IPS-15b (cell line): ENCODE data around the gene SPINDOC.

Experiments used
- H3K27me3 ChIP-seq: one replicate; pipeline ENCODE4 v1.6.1; 2013; ENCODE audit warnings: low read length; ENCODE audit not compliant: control insufficient read depth, insufficient read depth
- H3K36me3 ChIP-seq: one replicate; pipeline ENCODE4 v1.6.1; 2013; ENCODE audit warnings: low read length; ENCODE audit not compliant: control insufficient read depth, insufficient read depth
- H3K4me1 ChIP-seq: one replicate; pipeline ENCODE4 v1.6.1; 2013; ENCODE audit warnings: mild to moderate bottlenecking, low read length; ENCODE audit not compliant: control insufficient read depth, insufficient read depth
- H3K4me3 ChIP-seq: one replicate; pipeline ENCODE4 v1.5.1; 2013; ENCODE audit warnings: low read depth, low read length
- H3K9ac ChIP-seq: one replicate; pipeline ENCODE4 v1.6.1; 2013; ENCODE audit warnings: low read depth, mild to moderate bottlenecking, low read length
- H3K9me3 ChIP-seq: one replicate; pipeline ENCODE4 v1.6.1; 2013; ENCODE audit warnings: mild to moderate bottlenecking, low read length; ENCODE audit not compliant: control insufficient read depth, insufficient read depth

The SPINDOC gene

GRCh38 chr11:63837739-63838138, 24.5 kb downstream of the SPINDOC start:
- Histone ChIP-seq H3K4me1 (peaks cover 32% of the 10 kb centered on the region), H3K27me3 (no peaks in the 10 kb centered on the region), H3K9ac (no peak overlapping the region), H3K36me3 (no peaks in the 10 kb centered on the region), H3K9me3 (no peaks in the 10 kb centered on the region), H3K4me3 (no peak overlapping the region)

- peaks cover 36% of the 10 kb centered on the region for H3K4me1 ChIP-seq
- H3K27me3 ChIP-seq: no peaks in the 10 kb centered on the region
- H3K9me3 ChIP-seq: no peaks in the 10 kb centered on the region
- H3K9ac ChIP-seq: peak overlapping the region; percentile 42
- H3K36me3 ChIP-seq: no peaks in the 10 kb centered on the region
- H3K4me3 ChIP-seq: peak overlapping the region; percentile 95
Observed at GRCh38 chr11:63838150-63838677, 25.0 kb downstream of the SPINDOC start.

GRCh38 chr11:63838678-63839507, 25.6 kb downstream of the SPINDOC start, which contains the start of gene MARK2:
MARK2 (plus strand) TSS chr11:63839110; CDS start chr11:63839507, 397 bp downstream.
- H3K4me1 ChIP-seq: peaks cover 37% of the 10 kb centered on the region
- no peaks in the 10 kb centered on the region for H3K36me3 ChIP-seq
- H3K4me3 ChIP-seq: peak within 1 kb of the TSS; percentile 95
- H3K27me3 ChIP-seq: no peaks in the 10 kb centered on the region
- H3K9me3 ChIP-seq: no peaks in the 10 kb centered on the region
- peak within 1 kb of the TSS; percentile 87 for H3K9ac ChIP-seq

GRCh38 chr11:63839508-63840355, 26.5 kb downstream of the SPINDOC start:
- no peaks in the 10 kb centered on the region for H3K36me3 ChIP-seq
- peak overlapping the region; percentile 87 for H3K9ac ChIP-seq
- peak overlapping the region; percentile 95 for H3K4me3 ChIP-seq
- H3K27me3 ChIP-seq: no peaks in the 10 kb centered on the region
- H3K9me3 ChIP-seq: no peaks in the 10 kb centered on the region
- H3K4me1 ChIP-seq: peaks cover 37% of the 10 kb centered on the region

GRCh38 chr11:63840356-63841060, 27.3 kb downstream of the SPINDOC start:
- peaks cover 42% of the 10 kb centered on the region for H3K4me1 ChIP-seq
- no peaks in the 10 kb centered on the region for H3K9me3 ChIP-seq
- H3K4me3 ChIP-seq: peak overlapping the region; percentile 95
- H3K36me3 ChIP-seq: no peaks in the 10 kb centered on the region
- H3K27me3 ChIP-seq: no peaks in the 10 kb centered on the region
- H3K9ac ChIP-seq: no peak overlapping the region

- no peaks in the 10 kb centered on the region for H3K36me3 ChIP-seq
- H3K9me3 ChIP-seq: no peaks in the 10 kb centered on the region
- peaks cover 43% of the 10 kb centered on the region for H3K4me1 ChIP-seq
- peak overlapping the region; percentile 28 for H3K9ac ChIP-seq
- no peaks in the 10 kb centered on the region for H3K27me3 ChIP-seq
- H3K4me3 ChIP-seq: peak overlapping the region; percentile 95
Observed at GRCh38 chr11:63841554-63841953, 28.3 kb downstream of the SPINDOC start.

GRCh38 chr11:63843041-63843440, 29.8 kb downstream of the SPINDOC start:
- H3K4me1 ChIP-seq: peaks cover 43% of the 10 kb centered on the region
- no peaks in the 10 kb centered on the region for H3K36me3 ChIP-seq
- H3K27me3 ChIP-seq: no peaks in the 10 kb centered on the region
- no peaks in the 10 kb centered on the region for H3K9me3 ChIP-seq
- peak overlapping the region; percentile 16 for H3K9ac ChIP-seq
- peak overlapping the region; percentile 2 for H3K4me3 ChIP-seq

- no peaks in the 10 kb centered on the region for H3K27me3 ChIP-seq
- no peaks in the 10 kb centered on the region for H3K36me3 ChIP-seq
- peaks cover 40% of the 10 kb centered on the region for H3K4me1 ChIP-seq
- H3K9me3 ChIP-seq: no peaks in the 10 kb centered on the region
- no peak overlapping the region for H3K9ac ChIP-seq
- no peak overlapping the region for H3K4me3 ChIP-seq
Observed at GRCh38 chr11:63844836-63845235, 31.6 kb downstream of the SPINDOC start.

GRCh38 chr11:63845303-63845702, 32.0 kb downstream of the SPINDOC start:
- Histone ChIP-seq H3K9me3 (no peaks in the 10 kb centered on the region), H3K4me3 (no peak overlapping the region), H3K9ac (no peak overlapping the region), H3K4me1 (peaks cover 39% of the 10 kb centered on the region), H3K27me3 (no peaks in the 10 kb centered on the region), H3K36me3 (no peaks in the 10 kb centered on the region)

GRCh38 chr11:63845911-63846310, 32.7 kb downstream of the SPINDOC start:
- Histone ChIP-seq H3K36me3 (no peaks in the 10 kb centered on the region), H3K9ac (no peak overlapping the region), H3K4me1 (peaks cover 32% of the 10 kb centered on the region), H3K9me3 (no peaks in the 10 kb centered on the region), H3K27me3 (no peaks in the 10 kb centered on the region), H3K4me3 (no peak overlapping the region)

- no peaks in the 10 kb centered on the region for H3K36me3 ChIP-seq
- no peak overlapping the region for H3K4me3 ChIP-seq
- H3K9me3 ChIP-seq: no peaks in the 10 kb centered on the region
- no peaks in the 10 kb centered on the region for H3K27me3 ChIP-seq
- H3K4me1 ChIP-seq: peaks cover 29% of the 10 kb centered on the region
- H3K9ac ChIP-seq: no peak overlapping the region
Observed at GRCh38 chr11:63846897-63847296, 33.6 kb downstream of the SPINDOC start.
